Measurements from ENCODE around the gene TRMT10C.
A peak's percentile ranks its signal among the peaks of the same experiment; 100 is the strongest.
"Not testable (repeated sequence)": the region's sequence is repeated elsewhere in the genome, so short reads cannot be mapped to it uniquely, and the experiment has no call there.

TRMT10C gene

GRCh38 chr3:101549473-101549872, 12.2 kb upstream of the TRMT10C start:
- no peak for DNase-seq

DNA sequence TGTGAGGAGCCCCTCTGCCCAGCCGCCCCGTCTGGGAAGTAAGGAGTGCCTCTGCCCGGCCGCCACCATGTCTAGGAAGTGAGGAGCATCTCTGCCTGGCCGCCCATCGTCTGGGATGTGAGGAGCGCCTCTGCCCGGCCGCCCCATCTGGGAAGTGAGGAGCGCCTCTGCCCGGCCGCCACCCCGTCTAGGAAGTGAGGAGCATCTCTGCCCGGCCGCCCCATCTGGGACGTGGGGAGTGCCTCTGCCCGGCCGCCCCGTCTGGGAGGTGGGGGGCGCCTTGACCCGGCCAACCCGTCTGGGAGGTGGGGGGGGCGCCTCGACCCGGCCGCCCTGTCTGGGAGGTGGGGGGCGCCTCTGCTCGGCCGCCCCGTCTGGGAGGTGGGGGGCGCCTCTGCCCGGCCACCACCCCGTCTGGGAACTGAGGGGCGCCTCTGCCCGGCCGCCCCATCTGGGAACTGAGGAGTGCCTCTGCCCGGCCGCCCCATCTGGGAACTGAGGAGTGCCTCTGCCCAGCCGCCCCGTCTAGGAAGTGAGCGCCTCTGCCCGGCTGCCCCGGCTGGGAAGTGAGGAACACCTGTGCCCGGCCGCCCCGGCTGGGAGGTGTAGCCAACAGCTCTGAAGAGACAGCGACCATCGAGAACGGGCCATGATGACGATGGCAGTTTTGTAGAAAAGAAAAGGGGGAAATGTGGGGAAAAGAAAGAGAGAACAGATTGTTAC, 10.1 kb upstream of the TRMT10C start:
- not testable (repeated sequence) for DNase-seq

- DNase-seq = not testable (repeated sequence)
These were observed 8.3 kb upstream of the TRMT10C start for GRCh38 chr3:101553381-101553780.

GRCh38 chr3:101556064-101556463, 5.6 kb upstream of the TRMT10C start:
- DNase-seq = no peak

GRCh38 chr3:101567528-101568317, 6.1 kb downstream of the TRMT10C start:
- DNase-seq = no peak

GRCh38 chr3:101571028-101571895, 9.6 kb downstream of the TRMT10C start:
- no peak for DNase-seq

DNA sequence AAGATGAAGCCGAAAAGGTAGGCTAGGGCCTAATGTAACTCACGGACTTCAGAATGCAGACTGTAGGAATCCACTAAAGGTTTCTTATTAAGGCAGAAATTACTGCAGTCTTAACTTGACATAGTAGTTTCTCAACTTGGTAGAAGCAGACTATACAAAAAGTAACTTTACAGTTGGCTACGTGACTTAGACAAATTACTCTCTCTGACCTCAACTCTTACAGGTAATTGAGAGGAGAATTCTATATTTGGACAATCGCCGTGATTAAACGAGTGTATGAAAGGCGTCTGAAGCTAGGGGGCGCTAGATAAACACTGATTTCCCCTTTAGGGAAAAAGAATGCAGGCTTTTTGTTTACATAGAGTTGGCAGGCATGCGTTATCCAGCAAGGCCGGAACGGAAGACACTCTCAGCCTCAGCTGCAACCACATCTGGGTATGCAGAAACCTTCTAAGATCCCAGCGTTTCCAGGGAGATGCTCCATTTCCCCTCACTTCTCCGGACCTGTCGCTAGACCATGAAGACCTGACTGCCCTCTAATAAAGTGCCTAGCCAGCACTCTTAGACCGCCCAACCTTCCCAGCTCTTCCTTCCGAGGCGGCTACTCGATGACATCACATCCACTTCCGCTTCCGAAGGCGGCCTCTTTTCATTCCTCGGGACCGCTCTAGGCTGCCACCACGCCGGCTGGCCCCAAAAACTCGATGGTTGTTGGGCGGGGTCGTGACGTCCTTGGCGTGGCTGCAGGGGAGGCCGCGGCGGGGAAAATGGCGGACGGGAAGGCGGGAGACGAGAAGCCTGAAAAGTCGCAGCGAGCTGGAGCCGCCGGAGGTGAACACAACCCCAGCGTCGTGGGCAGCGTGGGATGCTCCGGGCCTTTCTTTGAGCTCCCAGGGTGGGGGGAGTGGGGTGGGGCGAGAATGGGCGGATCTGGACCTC, 12.1 kb downstream of the TRMT10C start, which contains the start of gene PCNP:
TSS of gene PCNP (plus strand) at position 732 of the 939 bp plus-strand sequence. CDS start at position 768, 36 bp downstream.
- peak; percentile 65 to 99 (median 97) for DNase-seq

GRCh38 chr3:101574388-101575112, 12.9 kb downstream of the TRMT10C start:
- DNase-seq = peak in 11 of 14 donors; percentile 32 to 67 (median 57)

GRCh38 chr3:101577286-101577685, 15.6 kb downstream of the TRMT10C start:
- no peak for DNase-seq

- no peak for DNase-seq
These were observed 26.9 kb downstream of the TRMT10C start for GRCh38 chr3:101588616-101589015.

DNA sequence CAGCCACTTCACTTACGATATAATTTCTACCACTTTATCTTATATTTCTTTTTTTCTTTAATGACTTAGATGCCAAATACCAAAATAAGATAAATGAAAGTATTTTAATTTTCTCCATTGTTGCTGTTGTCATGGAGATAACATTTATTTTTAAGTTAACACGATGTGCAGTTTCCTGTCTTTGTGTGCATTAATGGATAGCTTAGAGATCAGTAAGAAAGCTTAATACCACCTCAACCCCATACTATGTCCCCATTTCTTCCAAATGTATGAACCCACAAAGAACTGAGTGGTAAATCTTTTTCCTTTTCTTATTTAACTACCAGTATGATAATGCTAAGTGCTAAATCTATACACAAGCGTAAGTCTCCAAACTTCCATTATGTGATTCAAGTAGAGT, 29.4 kb downstream of the TRMT10C start:
- no peak for DNase-seq

- DNase-seq = no peak
These were observed 41.1 kb downstream of the TRMT10C start for GRCh38 chr3:101602731-101603130.

GRCh38 chr3:101603184-101603583, 41.5 kb downstream of the TRMT10C start:
- DNase-seq = no peak

- not testable (repeated sequence) for DNase-seq
These were observed 43.7 kb downstream of the TRMT10C start for GRCh38 chr3:101605398-101605797.

GRCh38 chr3:101611023-101611422, 49.4 kb downstream of the TRMT10C start:
- no peak for DNase-seq

DNA sequence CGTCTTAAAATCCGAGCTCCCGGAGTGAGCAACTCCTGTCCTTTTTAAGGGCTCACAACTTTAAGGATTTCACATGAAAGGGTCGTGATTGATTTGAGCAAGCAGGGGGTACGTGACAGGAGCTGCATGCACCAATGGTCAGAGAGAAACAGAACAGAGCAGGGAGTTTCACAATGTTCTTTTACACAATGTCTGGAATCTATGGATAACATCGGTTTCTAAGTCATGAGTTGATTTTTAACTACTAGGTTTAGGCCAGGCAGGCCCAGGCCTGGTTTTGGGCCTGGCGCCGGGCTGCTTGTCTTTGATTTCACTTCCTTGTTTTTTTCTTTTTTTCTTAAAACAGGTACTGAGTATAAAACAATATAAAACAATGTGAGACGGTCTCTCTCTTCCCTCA, 51.3 kb downstream of the TRMT10C start:
- DNase-seq = not testable (repeated sequence)

DNA sequence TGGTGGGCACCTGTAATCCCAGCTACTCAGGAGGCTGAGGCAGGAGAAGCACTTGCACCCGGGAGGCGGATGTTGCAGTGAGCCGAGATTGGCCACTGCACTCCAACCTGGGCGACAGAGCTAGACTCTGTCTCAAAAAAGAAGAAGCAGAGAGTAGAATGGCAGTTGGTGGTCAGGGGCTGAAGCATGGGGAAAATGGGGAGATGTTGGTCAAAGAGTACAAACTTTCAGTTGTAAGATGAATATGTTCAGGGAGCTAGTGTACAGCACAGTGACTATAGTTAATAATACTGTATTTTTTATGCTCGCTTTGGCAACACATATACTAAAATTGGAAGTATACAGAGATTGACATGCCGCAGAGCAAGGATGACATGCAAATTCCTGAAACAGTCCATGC, 53.9 kb downstream of the TRMT10C start:
- DNase-seq = no peak

All from C1 segment of cervical spinal cord (tissue), 14 donors.